ENCODE measurements around the gene BTC. TPM values are rescaled to one million over a fixed set of nuclear protein-coding genes. Genes with fewer than 3 reads are reported as not detected.

BTC gene
- total and polyA plus RNA-seq, 4 donors: 0.09 to 0.84 (median 0.36) TPM

DNA sequence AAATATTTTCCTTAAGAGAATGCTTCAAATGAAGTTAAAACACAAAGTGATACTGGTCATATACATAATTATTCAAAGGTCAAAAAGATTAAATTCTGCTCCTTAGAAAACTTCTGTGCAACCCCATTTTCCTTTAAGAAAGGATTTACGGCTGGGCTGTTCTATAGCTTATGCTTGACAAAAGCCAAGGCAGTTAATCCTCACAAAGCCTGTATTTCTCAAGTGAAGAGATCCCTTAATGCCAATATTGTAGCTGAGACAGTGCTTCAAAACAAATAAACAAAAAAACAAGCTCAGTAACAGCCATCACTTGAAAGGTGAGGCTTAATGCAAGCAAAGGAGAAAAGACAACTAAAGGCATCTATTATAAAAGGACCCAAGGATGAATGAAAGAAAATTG is 42.5 kb downstream of the BTC start:
- TF ChIP-seq YY1 (IDR thresholded peaks at IDR 0.05) (no peak), FOXA2 (IDR thresholded peaks at IDR 0.05) (no peak), FOXA1 (IDR thresholded peaks at IDR 0.05) (no peak), JUND (IDR thresholded peaks at IDR 0.05) (no peak), SP1 (IDR thresholded peaks at IDR 0.05) (no peak), HNF4G (IDR thresholded peaks at IDR 0.05) (no peak), EGR1 (IDR thresholded peaks at IDR 0.05; ENCODE audit: low read depth in 2 of 2) (no peak), RAD21 (IDR thresholded peaks at IDR 0.05) (no peak), GABPA (IDR thresholded peaks at IDR 0.05 in 1 of 2, conservative IDR thresholded peaks at IDR 0.05 in 1 of 2) (no peak), TAF1 (conservative IDR thresholded peaks at IDR 0.05) (no peak), NR2F2 (IDR thresholded peaks at IDR 0.05) (no peak), RXRA (IDR thresholded peaks at IDR 0.05) (no peak), HNF4A (conservative IDR thresholded peaks at IDR 0.05) (no peak)
- TF ChIP-seq, protein P1, sequence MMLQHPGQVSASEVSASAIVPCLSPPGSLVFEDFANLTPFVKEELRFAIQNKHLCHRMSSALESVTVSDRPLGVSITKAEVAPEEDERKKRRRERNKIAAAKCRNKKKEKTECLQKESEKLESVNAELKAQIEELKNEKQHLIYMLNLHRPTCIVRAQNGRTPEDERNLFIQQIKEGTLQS (IDR thresholded peaks at IDR 0.05): no peak
- TF ChIP-seq, protein P2, sequence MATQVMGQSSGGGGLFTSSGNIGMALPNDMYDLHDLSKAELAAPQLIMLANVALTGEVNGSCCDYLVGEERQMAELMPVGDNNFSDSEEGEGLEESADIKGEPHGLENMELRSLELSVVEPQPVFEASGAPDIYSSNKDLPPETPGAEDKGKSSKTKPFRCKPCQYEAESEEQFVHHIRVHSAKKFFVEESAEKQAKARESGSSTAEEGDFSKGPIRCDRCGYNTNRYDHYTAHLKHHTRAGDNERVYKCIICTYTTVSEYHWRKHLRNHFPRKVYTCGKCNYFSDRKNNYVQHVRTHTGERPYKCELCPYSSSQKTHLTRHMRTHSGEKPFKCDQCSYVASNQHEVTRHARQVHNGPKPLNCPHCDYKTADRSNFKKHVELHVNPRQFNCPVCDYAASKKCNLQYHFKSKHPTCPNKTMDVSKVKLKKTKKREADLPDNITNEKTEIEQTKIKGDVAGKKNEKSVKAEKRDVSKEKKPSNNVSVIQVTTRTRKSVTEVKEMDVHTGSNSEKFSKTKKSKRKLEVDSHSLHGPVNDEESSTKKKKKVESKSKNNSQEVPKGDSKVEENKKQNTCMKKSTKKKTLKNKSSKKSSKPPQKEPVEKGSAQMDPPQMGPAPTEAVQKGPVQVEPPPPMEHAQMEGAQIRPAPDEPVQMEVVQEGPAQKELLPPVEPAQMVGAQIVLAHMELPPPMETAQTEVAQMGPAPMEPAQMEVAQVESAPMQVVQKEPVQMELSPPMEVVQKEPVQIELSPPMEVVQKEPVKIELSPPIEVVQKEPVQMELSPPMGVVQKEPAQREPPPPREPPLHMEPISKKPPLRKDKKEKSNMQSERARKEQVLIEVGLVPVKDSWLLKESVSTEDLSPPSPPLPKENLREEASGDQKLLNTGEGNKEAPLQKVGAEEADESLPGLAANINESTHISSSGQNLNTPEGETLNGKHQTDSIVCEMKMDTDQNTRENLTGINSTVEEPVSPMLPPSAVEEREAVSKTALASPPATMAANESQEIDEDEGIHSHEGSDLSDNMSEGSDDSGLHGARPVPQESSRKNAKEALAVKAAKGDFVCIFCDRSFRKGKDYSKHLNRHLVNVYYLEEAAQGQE (IDR thresholded peaks at IDR 0.05): no peak
- TF ChIP-seq, protein P3, sequence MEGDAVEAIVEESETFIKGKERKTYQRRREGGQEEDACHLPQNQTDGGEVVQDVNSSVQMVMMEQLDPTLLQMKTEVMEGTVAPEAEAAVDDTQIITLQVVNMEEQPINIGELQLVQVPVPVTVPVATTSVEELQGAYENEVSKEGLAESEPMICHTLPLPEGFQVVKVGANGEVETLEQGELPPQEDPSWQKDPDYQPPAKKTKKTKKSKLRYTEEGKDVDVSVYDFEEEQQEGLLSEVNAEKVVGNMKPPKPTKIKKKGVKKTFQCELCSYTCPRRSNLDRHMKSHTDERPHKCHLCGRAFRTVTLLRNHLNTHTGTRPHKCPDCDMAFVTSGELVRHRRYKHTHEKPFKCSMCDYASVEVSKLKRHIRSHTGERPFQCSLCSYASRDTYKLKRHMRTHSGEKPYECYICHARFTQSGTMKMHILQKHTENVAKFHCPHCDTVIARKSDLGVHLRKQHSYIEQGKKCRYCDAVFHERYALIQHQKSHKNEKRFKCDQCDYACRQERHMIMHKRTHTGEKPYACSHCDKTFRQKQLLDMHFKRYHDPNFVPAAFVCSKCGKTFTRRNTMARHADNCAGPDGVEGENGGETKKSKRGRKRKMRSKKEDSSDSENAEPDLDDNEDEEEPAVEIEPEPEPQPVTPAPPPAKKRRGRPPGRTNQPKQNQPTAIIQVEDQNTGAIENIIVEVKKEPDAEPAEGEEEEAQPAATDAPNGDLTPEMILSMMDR (IDR thresholded peaks at IDR 0.05; ENCODE audit: low read depth, low read length, missing input control): no peak
- TF ChIP-seq, protein P4, sequence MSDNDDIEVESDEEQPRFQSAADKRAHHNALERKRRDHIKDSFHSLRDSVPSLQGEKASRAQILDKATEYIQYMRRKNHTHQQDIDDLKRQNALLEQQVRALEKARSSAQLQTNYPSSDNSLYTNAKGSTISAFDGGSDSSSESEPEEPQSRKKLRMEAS (IDR thresholded peaks at IDR 0.05): no peak
- TF ChIP-seq, protein P5, sequence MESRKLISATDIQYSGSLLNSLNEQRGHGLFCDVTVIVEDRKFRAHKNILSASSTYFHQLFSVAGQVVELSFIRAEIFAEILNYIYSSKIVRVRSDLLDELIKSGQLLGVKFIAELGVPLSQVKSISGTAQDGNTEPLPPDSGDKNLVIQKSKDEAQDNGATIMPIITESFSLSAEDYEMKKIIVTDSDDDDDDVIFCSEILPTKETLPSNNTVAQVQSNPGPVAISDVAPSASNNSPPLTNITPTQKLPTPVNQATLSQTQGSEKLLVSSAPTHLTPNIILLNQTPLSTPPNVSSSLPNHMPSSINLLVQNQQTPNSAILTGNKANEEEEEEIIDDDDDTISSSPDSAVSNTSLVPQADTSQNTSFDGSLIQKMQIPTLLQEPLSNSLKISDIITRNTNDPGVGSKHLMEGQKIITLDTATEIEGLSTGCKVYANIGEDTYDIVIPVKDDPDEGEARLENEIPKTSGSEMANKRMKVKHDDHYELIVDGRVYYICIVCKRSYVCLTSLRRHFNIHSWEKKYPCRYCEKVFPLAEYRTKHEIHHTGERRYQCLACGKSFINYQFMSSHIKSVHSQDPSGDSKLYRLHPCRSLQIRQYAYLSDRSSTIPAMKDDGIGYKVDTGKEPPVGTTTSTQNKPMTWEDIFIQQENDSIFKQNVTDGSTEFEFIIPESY (IDR thresholded peaks at IDR 0.05): no peak
- Histone ChIP-seq H3K27ac (ENCODE audit: low read depth in 1 of 2, low read length in 2 of 2) (no peak overlapping the region), H3K9ac (ENCODE audit: low read depth in 1 of 2, low read length in 2 of 2) (no peak overlapping the region), H3K4me3 (ENCODE audit: low read depth in 1 of 3, low read length in 3 of 3) (no peak overlapping the region), H3K4me1 (ENCODE audit: control insufficient read depth in 4 of 4, insufficient read depth in 4 of 4, low read length in 3 of 4) (no peaks in the 10 kb centered on the region), H3K36me3 (ENCODE audit: control insufficient read depth in 4 of 4, insufficient read depth in 3 of 4, low read depth in 1 of 4, low read length in 3 of 4) (no peaks in the 10 kb centered on the region), H3K27me3 (ENCODE audit: control insufficient read depth in 4 of 4, insufficient read depth in 4 of 4, low read length in 3 of 4) (no peaks in the 10 kb centered on the region), H3K9me3 (ENCODE audit: control insufficient read depth in 4 of 4, low read length in 3 of 4) (no peaks in the 10 kb centered on the region)
- 92% methylated on average over 1 of the region's 1 CpG for WGBS
- DNase-seq (ENCODE audit: low spot score): no peak
